GM10266 (cell line): Measurements from ENCODE around the gene HTR6.

ENCODE experiments used
- DNase-seq: peaks from one replicate; pipeline ENCODE4 v3.0.0; 2012; ENCODE audit errors: extremely low spot score
- TF ChIP-seq, protein P1 (sequence below): IDR thresholded peaks from 2 replicates; pipeline ENCODE4 v1.5.1; 2012; ENCODE audit warnings: mild to moderate bottlenecking, low read depth; ENCODE audit not compliant: control insufficient read depth, insufficient read depth; ENCODE audit errors: missing control alignments

The HTR6 gene

DNA sequence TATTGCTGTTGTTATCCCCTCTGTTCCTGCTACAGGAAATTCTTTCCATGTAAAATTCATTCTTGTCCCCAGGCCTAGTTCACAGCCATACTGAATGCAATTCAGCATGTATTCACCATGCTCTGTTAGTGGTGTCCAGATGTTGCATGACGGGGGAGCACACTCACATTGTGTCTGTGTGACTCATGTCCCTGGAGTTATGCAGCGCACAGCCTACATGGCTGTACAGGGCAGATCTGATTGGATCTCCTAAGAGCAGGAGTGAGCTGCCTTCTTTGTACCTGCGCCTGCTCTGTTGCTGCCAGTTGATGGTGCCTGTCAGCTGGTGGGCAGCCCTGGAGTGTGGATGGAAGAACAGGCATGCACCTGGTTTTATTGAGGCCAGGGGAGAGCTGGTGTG lies 17.6 kb downstream of the HTR6 start:
- TF ChIP-seq, protein P1, sequence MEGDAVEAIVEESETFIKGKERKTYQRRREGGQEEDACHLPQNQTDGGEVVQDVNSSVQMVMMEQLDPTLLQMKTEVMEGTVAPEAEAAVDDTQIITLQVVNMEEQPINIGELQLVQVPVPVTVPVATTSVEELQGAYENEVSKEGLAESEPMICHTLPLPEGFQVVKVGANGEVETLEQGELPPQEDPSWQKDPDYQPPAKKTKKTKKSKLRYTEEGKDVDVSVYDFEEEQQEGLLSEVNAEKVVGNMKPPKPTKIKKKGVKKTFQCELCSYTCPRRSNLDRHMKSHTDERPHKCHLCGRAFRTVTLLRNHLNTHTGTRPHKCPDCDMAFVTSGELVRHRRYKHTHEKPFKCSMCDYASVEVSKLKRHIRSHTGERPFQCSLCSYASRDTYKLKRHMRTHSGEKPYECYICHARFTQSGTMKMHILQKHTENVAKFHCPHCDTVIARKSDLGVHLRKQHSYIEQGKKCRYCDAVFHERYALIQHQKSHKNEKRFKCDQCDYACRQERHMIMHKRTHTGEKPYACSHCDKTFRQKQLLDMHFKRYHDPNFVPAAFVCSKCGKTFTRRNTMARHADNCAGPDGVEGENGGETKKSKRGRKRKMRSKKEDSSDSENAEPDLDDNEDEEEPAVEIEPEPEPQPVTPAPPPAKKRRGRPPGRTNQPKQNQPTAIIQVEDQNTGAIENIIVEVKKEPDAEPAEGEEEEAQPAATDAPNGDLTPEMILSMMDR, result no peak
- DNase-seq, result no peak

DNA sequence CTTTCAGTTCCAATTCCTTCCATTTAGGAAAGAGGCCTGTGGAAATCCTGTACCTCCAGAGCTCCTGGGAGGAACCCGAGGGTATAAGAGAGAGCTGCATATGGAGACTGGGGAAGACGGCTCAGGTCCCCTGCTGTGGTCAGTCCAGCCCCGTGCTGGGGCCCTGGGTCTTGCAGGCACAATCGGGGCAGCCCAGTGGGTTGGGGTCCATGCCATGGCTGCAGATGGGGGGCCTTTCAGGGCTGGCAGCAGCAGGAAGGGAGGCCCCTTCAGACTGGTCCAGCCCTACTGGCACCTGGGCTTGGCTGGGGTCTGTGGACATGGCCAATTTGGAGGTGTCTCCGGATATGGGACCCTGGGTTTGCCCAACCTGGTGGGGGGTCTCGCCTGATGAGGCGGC lies 18.2 kb downstream of the HTR6 start:
- TF ChIP-seq, protein P1, result no peak
- no peak for DNase-seq

DNA sequence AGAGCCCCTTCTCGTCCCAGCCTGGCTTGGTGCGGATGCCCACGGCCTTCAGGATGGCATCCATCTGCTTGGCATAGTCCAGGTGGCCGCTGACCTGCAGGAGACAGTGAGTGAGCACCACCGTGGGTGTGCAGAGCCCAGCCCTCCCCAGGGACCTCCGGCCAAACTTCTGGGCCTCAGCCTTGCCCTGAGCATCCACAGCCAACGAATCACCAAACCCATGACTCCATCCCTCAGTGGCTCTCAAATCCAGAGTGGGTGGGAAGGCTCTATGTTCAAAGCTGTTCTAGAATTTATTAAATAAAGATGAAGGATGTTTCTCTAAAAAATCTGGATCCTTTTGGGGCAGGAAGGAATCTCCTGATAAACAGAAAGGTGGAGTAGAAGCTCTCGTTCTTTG lies 18.7 kb downstream of the HTR6 start:
- TF ChIP-seq, protein P1, result no peak

GRCh38 chr1:19684677-19685076 lies 20.0 kb downstream of the HTR6 start:
- TF ChIP-seq, protein P1, result no peak
- no peak for DNase-seq

More for the DNA sequence above, 18.7 kb downstream of the HTR6 start:
- no peak for DNase-seq

GRCh38 chr1:19685994-19686393 lies 21.3 kb downstream of the HTR6 start:
- no peak for DNase-seq

GRCh38 chr1:19687414-19687813 lies 22.7 kb downstream of the HTR6 start:
- DNase-seq, result no peak
- TF ChIP-seq, protein P1, result no peak

More at GRCh38 chr1:19685994-19686393, 21.3 kb downstream of the HTR6 start:
- TF ChIP-seq, protein P1, result no peak

DNA sequence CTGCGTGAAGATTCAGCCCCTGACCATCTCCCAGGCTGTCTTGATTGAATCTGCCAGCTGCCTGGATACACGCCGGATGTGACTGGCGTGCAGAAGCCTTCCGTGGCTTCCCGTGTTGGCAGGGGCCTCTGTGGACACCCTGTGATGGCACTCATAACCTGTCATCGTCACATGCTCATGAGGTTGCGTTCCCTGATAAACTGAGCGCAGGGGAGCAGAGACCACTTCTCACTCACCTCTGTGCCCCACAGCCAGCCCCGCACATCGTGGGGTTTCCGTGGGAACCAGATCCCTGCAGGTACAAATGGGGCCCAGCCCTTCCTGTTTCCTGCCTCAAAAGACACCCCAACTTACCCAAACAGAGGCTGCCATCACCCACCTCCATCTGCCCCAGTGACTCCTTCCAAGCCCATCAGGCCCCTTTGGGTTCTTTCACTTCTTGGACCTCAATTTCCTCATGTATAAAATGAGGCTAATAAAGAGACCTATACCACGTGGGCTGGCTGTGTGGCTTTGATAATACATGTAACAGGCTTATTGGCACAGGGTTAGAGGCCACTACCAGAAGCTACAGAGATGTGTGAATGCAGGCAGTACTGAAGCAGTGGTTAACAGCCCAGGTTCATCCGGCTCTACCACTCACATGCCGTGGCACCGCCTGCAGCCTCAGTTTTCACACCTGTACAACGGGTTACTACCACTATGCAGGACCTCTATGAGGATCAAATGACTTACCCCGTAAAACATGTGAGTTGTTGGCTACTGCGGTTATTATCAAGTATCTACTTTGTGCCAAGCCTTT lies 23.6 kb downstream of the HTR6 start:
- no peak for DNase-seq
- TF ChIP-seq, protein P1, result no peak
